DOHH2 (cell line): ENCODE results near the gene OR1L1.

Experiments
- H3F3A ChIP-seq: fragments of 200-600 bp; sonication (generic), shearing (Covaris generic); 2 replicates; pipeline ENCODE4 v1.6.0; 2016; ENCODE audit warnings: antibody characterized with exemption, mild to moderate bottlenecking; ENCODE audit not compliant: control insufficient read depth, insufficient read depth
- H3K27ac ChIP-seq: fragments of 200-600 bp; sonication (generic); 2 replicates; pipeline ENCODE4 v1.5.1; 2014; ENCODE audit warnings: low read depth, mild to moderate bottlenecking, low read length, moderate library complexity
- H3K27me3 ChIP-seq: fragments of 200-600 bp; sonication (generic); 2 replicates; pipeline ENCODE4 v1.6.1; 2014; ENCODE audit warnings: mild to moderate bottlenecking, low read length, mixed read lengths; ENCODE audit not compliant: control insufficient read depth
- H3K36me3 ChIP-seq: fragments of 200-600 bp; sonication (generic); 2 replicates; pipeline ENCODE4 v1.6.1; 2014; ENCODE audit warnings: mild to moderate bottlenecking, low read length, moderate library complexity, mixed read lengths; ENCODE audit not compliant: control insufficient read depth
- H3K4me1 ChIP-seq: fragments of 200-600 bp; sonication (generic); 2 replicates; pipeline ENCODE4 v1.6.1; 2014; ENCODE audit warnings: mild to moderate bottlenecking, low read length, mixed read lengths; ENCODE audit not compliant: control insufficient read depth
- H3K4me2 ChIP-seq: fragments of 200-600 bp; sonication (generic); 2 replicates; pipeline ENCODE4 v1.6.0; 2014; ENCODE audit warnings: mild to moderate bottlenecking, low read length, moderate library complexity
- H3K4me3 ChIP-seq: fragments of 200-600 bp; sonication (generic); 2 replicates; pipeline ENCODE4 v1.5.1; 2014; ENCODE audit warnings: mild to moderate bottlenecking, low read length, mixed read lengths
- H3K79me2 ChIP-seq: fragments of 200-600 bp; sonication (generic); 2 replicates; pipeline ENCODE4 v1.6.1; 2014; ENCODE audit warnings: mild to moderate bottlenecking, low read length, mixed read lengths; ENCODE audit not compliant: control insufficient read depth
- H3K9me2 ChIP-seq: fragments of 200-600 bp; sonication (generic); replicated peaks from 2 replicates; pipeline ENCODE4 v1.6.1; 2014; ENCODE audit warnings: mild to moderate bottlenecking, low read length, mixed read lengths; ENCODE audit not compliant: control insufficient read depth
- H3K9me3 ChIP-seq: fragments of 200-600 bp; sonication (generic); 2 replicates; pipeline ENCODE4 v1.6.1; 2014; ENCODE audit warnings: antibody characterized with exemption, low read length, mixed read lengths; ENCODE audit not compliant: control insufficient read depth, insufficient read depth
- H4K20me1 ChIP-seq: fragments of 200-600 bp; sonication (generic); 2 replicates; pipeline ENCODE4 v1.6.0; 2014; ENCODE audit warnings: low read depth, mild to moderate bottlenecking, antibody characterized with exemption, low read length, moderate library complexity; ENCODE audit not compliant: control insufficient read depth, insufficient read depth
- CTCF ChIP-seq: fragments of 200-600 bp; sonication (generic); IDR thresholded peaks from one replicate; pipeline ENCODE4 v1.5.1; 2014; ENCODE audit warnings: antibody characterized with exemption, mild to moderate bottlenecking, low read depth, low read length; ENCODE audit not compliant: poor library complexity, severe bottlenecking
- EZH2phosphoT487 ChIP-seq: fragments of 200-600 bp; sonication (generic); IDR thresholded peaks from 2 replicates; pipeline ENCODE4 v1.6.1; 2017; ENCODE audit warnings: borderline replicate concordance, mild to moderate bottlenecking, antibody characterized with exemption, low read length, moderate library complexity, mixed read lengths

OR1L1 gene

DNA sequence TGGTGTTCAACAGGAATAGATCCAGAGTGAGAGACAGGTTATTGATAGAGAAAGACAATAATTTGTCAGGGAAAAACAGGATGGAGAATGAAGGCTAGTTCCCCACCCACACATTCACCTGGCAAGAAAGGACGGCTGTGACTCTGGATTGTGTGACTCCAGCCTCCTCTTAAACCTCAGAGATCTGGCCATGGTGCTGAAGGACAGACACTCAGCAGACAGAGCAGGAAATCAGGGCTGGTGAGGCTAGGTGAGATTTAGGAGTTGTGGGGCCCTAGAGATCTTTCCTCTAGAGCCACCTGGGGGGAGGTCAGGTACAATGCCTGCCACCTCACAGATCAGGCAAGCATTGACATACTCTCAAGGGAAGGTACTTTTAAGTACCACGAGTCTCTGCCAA, 19.3 kb upstream of the OR1L1 start:
- TF ChIP-seq EZH2phosphoT487 = no peak
- no peak for TF ChIP-seq CTCF
- no peaks in the 10 kb centered on the region for H3K27me3 ChIP-seq
- H3K27ac ChIP-seq = no peak overlapping the region
- H3F3A ChIP-seq = no peaks in the 10 kb centered on the region
- H3K36me3 ChIP-seq = no peaks in the 10 kb centered on the region
- H3K4me2 ChIP-seq = no peak overlapping the region
- no peaks in the 10 kb centered on the region for H3K4me1 ChIP-seq
- H3K9me2 ChIP-seq = no peaks in the 10 kb centered on the region
- no peaks in the 10 kb centered on the region for H3K79me2 ChIP-seq
- no peaks in the 10 kb centered on the region for H4K20me1 ChIP-seq
- no peak overlapping the region for H3K4me3 ChIP-seq
- no peaks in the 10 kb centered on the region for H3K9me3 ChIP-seq

DNA sequence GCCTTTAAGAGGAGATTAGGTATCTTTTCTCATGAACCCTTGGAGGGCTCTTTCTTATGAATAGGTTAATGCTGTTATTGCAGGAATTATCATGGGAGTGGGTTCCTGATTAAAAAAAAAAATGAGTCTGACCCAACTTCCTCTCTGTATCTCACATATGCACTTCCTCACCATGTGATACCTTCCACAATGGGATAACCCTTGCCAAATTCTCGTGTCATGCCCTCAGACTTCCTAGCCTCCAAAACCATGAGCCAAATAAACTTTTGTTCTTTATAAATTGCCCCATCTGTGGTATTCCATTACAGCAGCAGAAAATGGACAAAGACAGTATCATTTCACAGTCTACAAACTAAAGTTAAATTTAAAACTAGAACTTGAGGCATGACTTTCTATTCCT, 5.1 kb upstream of the OR1L1 start:
- no peaks in the 10 kb centered on the region for H3K36me3 ChIP-seq
- no peaks in the 10 kb centered on the region for H3K79me2 ChIP-seq
- H3K27ac ChIP-seq = no peak overlapping the region
- H3K4me3 ChIP-seq = no peak overlapping the region
- H3K4me2 ChIP-seq = no peak overlapping the region
- H4K20me1 ChIP-seq = no peaks in the 10 kb centered on the region
- no peak for TF ChIP-seq EZH2phosphoT487
- no peak for TF ChIP-seq CTCF
- H3K4me1 ChIP-seq = no peaks in the 10 kb centered on the region
- H3F3A ChIP-seq = no peaks in the 10 kb centered on the region
- no peaks in the 10 kb centered on the region for H3K9me2 ChIP-seq
- H3K27me3 ChIP-seq = peaks cover 5% of the 10 kb centered on the region; the same call in 1 of the 2 replicates
- no peaks in the 10 kb centered on the region for H3K9me3 ChIP-seq

DNA sequence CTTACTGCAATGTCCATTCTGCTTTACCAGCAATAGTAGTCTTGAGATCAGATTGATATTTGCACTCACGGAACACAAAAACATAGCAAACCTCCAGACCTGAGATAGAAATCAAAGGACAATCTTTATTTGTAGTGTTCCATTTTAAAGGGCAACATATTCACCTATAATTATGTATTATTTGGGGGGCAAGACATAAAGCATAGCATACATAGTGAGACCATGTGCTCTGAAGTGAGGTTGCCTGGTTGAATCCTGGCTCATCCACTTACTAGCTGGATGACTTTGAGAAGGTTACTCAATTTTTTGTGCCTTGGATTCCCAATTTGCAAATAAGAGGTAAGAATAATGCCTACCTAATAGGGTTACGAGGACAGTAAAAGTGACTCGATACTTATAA, 4.0 kb upstream of the OR1L1 start, which contains the start of gene OR1B1:
Gene OR1B1 (minus strand): TSS at position 101 of the 400 bp plus-strand sequence.
- H3K9me3 ChIP-seq = no peaks in the 10 kb centered on the region

More for the DNA sequence above, 4.0 kb upstream of the OR1L1 start, which contains the start of gene OR1B1:
- Histone ChIP-seq H3K4me3 (no peak within 1 kb of the TSS), H3K4me2 (no peak within 1 kb of the TSS), H3F3A (no peaks in the 10 kb centered on the region), H4K20me1 (no peaks in the 10 kb centered on the region), H3K79me2 (no peaks in the 10 kb centered on the region), H3K9me2 (no peaks in the 10 kb centered on the region), H3K27me3 (peaks cover 12% of the 10 kb centered on the region), H3K27ac (no peak within 1 kb of the TSS), H3K36me3 (no peaks in the 10 kb centered on the region), H3K4me1 (no peaks in the 10 kb centered on the region)
- no peak for TF ChIP-seq CTCF
- TF ChIP-seq EZH2phosphoT487 = no peak
